H1 (cell line): ENCODE data around the gene ITGA8. TPM values are rescaled to one million over a fixed set of nuclear protein-coding genes. Genes with fewer than 3 reads are reported as not detected.

Source experiments
- CTCF ChIA-PET: fragments of 300-600 bp; sonication (Branson Sonifier 250); formaldehyde crosslinking; loops from one replicate; lab custom pipeline; 2021; ENCODE audit not compliant: partially characterized antibody; lab: Charles Lee
- POLR2A ChIA-PET: fragments of 300-600 bp; sonication (Branson Sonifier 250); formaldehyde crosslinking; loops from one replicate; lab custom pipeline; 2021; ENCODE audit warnings: inconsistent platforms; ENCODE audit not compliant: partially characterized antibody; lab: Charles Lee
- DNase-seq, 2 experiments: peaks; one replicate each; pipeline versions ENCODE4 v3.0.0 to v3.0.0-alpha.2; 2010 to 2022; ENCODE audit warnings: low spot score in 2 of 2, low read depth in 1 of 2, mixed read lengths in 1 of 2
- FAIRE-seq: peaks from 2 replicates; lab custom pipeline; 2011; peaks lifted over from hg19 to GRCh38; lab: Jason Lieb, UNC
- H2AFZ ChIP-seq: 2 replicates; pipeline ENCODE4 v1.8.1; 2012; ENCODE audit warnings: low read length, inconsistent platforms
- H2AK5ac ChIP-seq: 2 replicates; pipeline ENCODE4 v1.6.1; 2013; ENCODE audit warnings: low read depth, low read length
- H2BK120ac ChIP-seq: replicated peaks from 2 replicates; pipeline ENCODE3; 2013; ENCODE audit warnings: low read depth, low read length, inconsistent platforms
- H2BK12ac ChIP-seq: 2 replicates; pipeline ENCODE4 v1.6.1; 2013; ENCODE audit warnings: low read depth, low read length
- H2BK15ac ChIP-seq: 2 replicates; pipeline ENCODE4 v1.6.1; 2013; ENCODE audit warnings: low read length
- H2BK20ac ChIP-seq: 2 replicates; pipeline ENCODE4 v1.6.1; 2013; ENCODE audit warnings: low read length
- H2BK5ac ChIP-seq: 2 replicates; pipeline ENCODE4 v1.6.1; 2013; ENCODE audit warnings: low read depth, low read length
- H3K14ac ChIP-seq: 2 replicates; pipeline ENCODE4 v1.6.1; 2013; ENCODE audit warnings: inconsistent platforms; ENCODE audit not compliant: insufficient read length
- H3K18ac ChIP-seq: 2 replicates; pipeline ENCODE4 v1.6.1; 2013; ENCODE audit warnings: low read length; ENCODE audit errors: extremely low read depth
- H3K23ac ChIP-seq: 2 replicates; pipeline ENCODE4 v1.6.1; 2013; ENCODE audit warnings: inconsistent platforms; ENCODE audit not compliant: insufficient read length
- H3K23me2 ChIP-seq: 2 replicates; pipeline ENCODE4 v1.6.1; 2013; ENCODE audit warnings: low read depth, low read length
- H3K27ac ChIP-seq: 2 replicates; pipeline ENCODE4 v1.6.1; 2011; ENCODE audit warnings: low read depth, low read length, inconsistent platforms
- H3K27me3 ChIP-seq, 4 experiments: replicated peaks in 1 of 4; 1 replicate in 1 of 4; 2 replicates in 3 of 4; pipeline versions ENCODE4 v1.6.1 to v1.8.1; 2011 to 2013; ENCODE audit warnings: low read length in 3 of 4, mild to moderate bottlenecking in 3 of 4, inconsistent platforms in 2 of 4, mixed read lengths in 2 of 4, moderate library complexity in 1 of 4; ENCODE audit not compliant: control insufficient read depth in 3 of 4, insufficient read depth in 3 of 4; ENCODE audit errors: extremely low read depth in 1 of 4
- H3K36me3 ChIP-seq, 4 experiments: 2 replicates each; pipeline versions ENCODE4 v1.6.1 to v1.8.1; 2011 to 2013; ENCODE audit warnings: mild to moderate bottlenecking in 4 of 4, low read length in 3 of 4, moderate library complexity in 2 of 4, control low read depth in 1 of 4, inconsistent platforms in 1 of 4; ENCODE audit not compliant: insufficient read depth in 4 of 4, control insufficient read depth in 2 of 4
- H3K4ac ChIP-seq: replicated peaks from 2 replicates; pipeline ENCODE3; 2013; ENCODE audit warnings: low read length, low read depth, mixed read lengths, inconsistent platforms; ENCODE audit not compliant: insufficient read length
- H3K4me1 ChIP-seq, 4 experiments: replicated peaks in 1 of 4; 1 replicate in 1 of 4; 2 replicates in 3 of 4; pipeline versions ENCODE4 v1.6.1 to v1.8.1; 2011 to 2013; ENCODE audit warnings: low read length in 3 of 4, inconsistent platforms in 2 of 4, mixed read lengths in 1 of 4; ENCODE audit not compliant: insufficient read depth in 4 of 4, control insufficient read depth in 3 of 4
- H3K4me2 ChIP-seq, 2 experiments: 2 replicates each; pipeline versions ENCODE4 v1.6.1 to v1.8.1; 2011 to 2013; ENCODE audit warnings: low read depth in 2 of 2, low read length in 2 of 2, control low read depth in 1 of 2, inconsistent platforms in 1 of 2, mild to moderate bottlenecking in 1 of 2; ENCODE audit not compliant: insufficient read depth in 1 of 2
- H3K4me3 ChIP-seq, 4 experiments: fragments of 200-600, 300-600 bp in 1 of 4; sonication (generic), shearing (Covaris generic), sonication (Bioruptor Twin) in 1 of 4; 2 replicates each; pipeline versions ENCODE4 v1.5.1 to v1.8.1; 2011 to 2016; ENCODE audit warnings: low read length in 4 of 4, low read depth in 3 of 4, control low read depth in 2 of 4, inconsistent platforms in 2 of 4, mild to moderate bottlenecking in 2 of 4, mixed read lengths in 1 of 4, moderate library complexity in 1 of 4; ENCODE audit not compliant: insufficient read depth in 2 of 4; ENCODE audit errors: extremely low read depth in 1 of 4
- H3K56ac ChIP-seq: replicated peaks from 2 replicates; pipeline ENCODE3; 2013; ENCODE audit warnings: low read depth, mild to moderate bottlenecking, mixed read lengths, low read length, inconsistent platforms; ENCODE audit not compliant: insufficient read length
- H3K79me1 ChIP-seq: 2 replicates; pipeline ENCODE4 v1.6.1; 2013; ENCODE audit warnings: low read depth, low read length, control low read depth
- H3K79me2 ChIP-seq, 2 experiments: 2 replicates each; pipeline versions ENCODE4 v1.6.1 to v1.8.1; 2012 to 2013; ENCODE audit warnings: low read length in 2 of 2, mild to moderate bottlenecking in 2 of 2, inconsistent platforms in 1 of 2; ENCODE audit not compliant: insufficient read depth in 2 of 2, control insufficient read depth in 1 of 2
- H3K9ac ChIP-seq, 4 experiments: replicated peaks in 1 of 4; 1 replicate in 1 of 4; 2 replicates in 3 of 4; pipeline versions ENCODE4 v1.6.1 to v1.8.1; 2011 to 2013; ENCODE audit warnings: low read depth in 3 of 4, low read length in 3 of 4, control low read depth in 2 of 4, mild to moderate bottlenecking in 2 of 4, moderate library complexity in 2 of 4, inconsistent platforms in 1 of 4; ENCODE audit errors: extremely low read depth in 1 of 4
- H3K9me3 ChIP-seq, 2 experiments: 2 replicates each; pipeline versions ENCODE4 v1.6.1 to v1.8.1; 2012 to 2013; ENCODE audit warnings: mild to moderate bottlenecking in 2 of 2, moderate library complexity in 2 of 2, control low read depth in 1 of 2, inconsistent platforms in 1 of 2, low read depth in 1 of 2, low read length in 1 of 2, mixed read lengths in 1 of 2; ENCODE audit not compliant: insufficient read depth in 2 of 2
- H4K20me1 ChIP-seq, 2 experiments: replicated peaks in 1 of 2; 2 replicates each; pipeline versions ENCODE3 to v1.8.1; 2011 to 2013; ENCODE audit warnings: inconsistent platforms in 2 of 2, low read length in 2 of 2, mild to moderate bottlenecking in 1 of 2; ENCODE audit not compliant: insufficient read depth in 2 of 2, control insufficient read depth in 1 of 2
- H4K5ac ChIP-seq: 2 replicates; pipeline ENCODE4 v1.6.1; 2013; ENCODE audit warnings: low read length, low read depth, mixed read lengths, inconsistent platforms; ENCODE audit not compliant: insufficient read length
- H4K8ac ChIP-seq: 2 replicates; pipeline ENCODE4 v1.8.0; 2013; ENCODE audit warnings: mild to moderate bottlenecking, moderate library complexity, low read length, inconsistent platforms; ENCODE audit not compliant: insufficient read depth; ENCODE audit errors: extremely low read depth
- H4K91ac ChIP-seq: replicated peaks from 2 replicates; pipeline ENCODE3; 2013; ENCODE audit warnings: low read length, mixed read lengths, inconsistent platforms; ENCODE audit not compliant: insufficient read length
- BACH1 ChIP-seq: IDR thresholded peaks from 2 replicates; pipeline ENCODE4 v1.6.1; 2012; ENCODE audit warnings: low read length, improper control_type of control experiment
- CBX8 ChIP-seq: fragments of 300-800, 300-1000 bp; sonication (generic); IDR thresholded peaks from 2 replicates; pipeline ENCODE4 v1.7.1; 2016; ENCODE audit warnings: low read depth, low read length, borderline replicate concordance
- EZH2 ChIP-seq: fragments of 200-600 bp; sonication (generic); IDR thresholded peaks from 2 replicates; pipeline ENCODE4 v1.7.1; 2012; ENCODE audit warnings: low read depth, mild to moderate bottlenecking, moderate library complexity, low read length, inconsistent platforms; ENCODE audit not compliant: severe bottlenecking
- GTF2F1 ChIP-seq: IDR thresholded peaks from 2 replicates; pipeline ENCODE4 v1.6.1; 2012; ENCODE audit warnings: low read depth, low read length, improper control_type of control experiment, borderline replicate concordance
- JUN ChIP-seq: IDR thresholded peaks from 2 replicates; pipeline ENCODE4 v1.6.1; 2011; ENCODE audit warnings: low read depth, mild to moderate bottlenecking, improper control_type of control experiment, low read length
- NANOG ChIP-seq: IDR thresholded peaks from 2 replicates; pipeline ENCODE4 v1.6.1; 2011; ENCODE audit warnings: low read length, low read depth, mild to moderate bottlenecking, inconsistent platforms; ENCODE audit not compliant: insufficient read depth, poor library complexity, severe bottlenecking
- POU5F1 ChIP-seq: IDR thresholded peaks from 2 replicates; pipeline ENCODE4 v1.6.1; 2011; ENCODE audit warnings: low read depth, mild to moderate bottlenecking, low read length, moderate library complexity
- RFX5 ChIP-seq: IDR thresholded peaks from 2 replicates; pipeline ENCODE4 v1.6.1; 2011; ENCODE audit warnings: low read depth, low read length, improper control_type of control experiment, borderline replicate concordance
- SP4 ChIP-seq: IDR thresholded peaks from 2 replicates; pipeline ENCODE4 v1.6.1; 2012; ENCODE audit warnings: low read length, inconsistent platforms
- TAF7 ChIP-seq: optimal IDR thresholded peaks from 2 replicates; pipeline ENCODE3; 2011; ENCODE audit warnings: low read depth, mild to moderate bottlenecking, inconsistent platforms, low read length, moderate library complexity, borderline replicate concordance
- WGBS, 2 experiments: shearing (Covaris generic) in 1 of 2; methylation state at CpG; one replicate each; pipeline versions ENCODE4 v1.1.6 to v1.1.7; 2013 to 2015; ENCODE audit warnings: low lambda C conversion rate in 2 of 2, mixed read lengths in 2 of 2, inconsistent platforms in 1 of 2, low coverage in 1 of 2, missing lambda C conversion rate in 1 of 2; ENCODE audit not compliant: insufficient replicate concordance in 2 of 2, insufficient coverage in 1 of 2, insufficient read length in 1 of 2; ENCODE audit errors: extremely low coverage in 1 of 2, missing lambda C conversion rate in 1 of 2; 5-methylcytosine and 5-hydroxymethylcytosine counted together
- polyA plus RNA-seq, 7 experiments: library from polyadenylated mRNA; depleted of rRNA in 3 of 7; stranded (reverse) in 5 of 7; unstranded in 2 of 7; fragments of >200 nt in 5 of 7; fragments of 200-250 nt in 2 of 7; gene quantifications; 1 replicate in 5 of 7; 2 replicates in 1 of 7; 4 replicates in 1 of 7; pipeline versions ENCODE4 v1.2.1 to v1.2.3, GENCODE V29; 2011 to 2013; ENCODE audit warnings: missing spikeins in 2 of 7, mixed read lengths in 2 of 7
- total RNA-seq: library from RNA; stranded (reverse); fragmentation: NEBNext Ultra II Directional; extraction: Animal tissue kit (Norgen Biotek cat#: 25700); gene quantifications from 2 replicates; pipeline ENCODE4 v1.2.1, GENCODE V29; 2021

Gene ITGA8
- total and polyA plus RNA-seq, 2 of the 8 experiments (the other 6 are each of a cell fraction or from before 2014, with no cell fraction given), result not detected

GRCh38 chr10:15485027-15485426, 234.7 kb downstream of the ITGA8 start:
- H2BK20ac ChIP-seq, result no peak overlapping the region
- H2AFZ ChIP-seq, result no peak overlapping the region
- no peak overlapping the region for H3K4ac ChIP-seq
- no peak overlapping the region for H4K91ac ChIP-seq
- no peak overlapping the region for H4K5ac ChIP-seq
- H3K79me1 ChIP-seq, result no peaks in the 10 kb centered on the region
- no peak overlapping the region for H3K9ac ChIP-seq
- no peak overlapping the region for H3K27ac ChIP-seq
- no peak overlapping the region for H3K23ac ChIP-seq
- no peaks in the 10 kb centered on the region; a peak in 1 of 7 replicates for H3K27me3 ChIP-seq
- no peaks in the 10 kb centered on the region for H3K4me1 ChIP-seq
- H3K56ac ChIP-seq, result no peak overlapping the region
- H3K23me2 ChIP-seq, result no peaks in the 10 kb centered on the region
- H3K14ac ChIP-seq, result no peak overlapping the region
- H2BK15ac ChIP-seq, result no peak overlapping the region
- POLR2A ChIA-PET, result no interaction called here
- CTCF ChIA-PET, result interaction anchor here (1.1 kb wide), 1 partner anchor 176 kb away, joined by 3 read pairs; no protein-coding TSS in a partner anchor
- TF ChIP-seq POU5F1, result no peak
- no peak for TF ChIP-seq EZH2
- TF ChIP-seq SP4, result no peak
- TF ChIP-seq RFX5, result no peak
- no peak for TF ChIP-seq GTF2F1
- TF ChIP-seq NANOG, result no peak
- no peak for TF ChIP-seq TAF7
- no peak for TF ChIP-seq BACH1
- TF ChIP-seq CBX8, result no peak
- no peak for TF ChIP-seq JUN
- H3K9me3 ChIP-seq, result no peaks in the 10 kb centered on the region
- no peak overlapping the region for H2BK5ac ChIP-seq
- 56% methylated on average over 3 of the region's 3 CpGs; no CpG with 5 or more reads in 1 of the 2 experiments for WGBS, 2 experiments
- H3K4me2 ChIP-seq, result no peak overlapping the region
- H2AK5ac ChIP-seq, result no peak overlapping the region
- H2BK12ac ChIP-seq, result no peak overlapping the region
- no peak for DNase-seq
- H3K79me2 ChIP-seq, result no peaks in the 10 kb centered on the region
- H3K4me3 ChIP-seq, result no peak overlapping the region
- no peak overlapping the region for H4K8ac ChIP-seq
- H4K20me1 ChIP-seq, result no peaks in the 10 kb centered on the region
- H2BK120ac ChIP-seq, result no peak overlapping the region
- no peak for FAIRE-seq
- H3K36me3 ChIP-seq, result no peaks in the 10 kb centered on the region
- no peak overlapping the region for H3K18ac ChIP-seq
